LNCAP (cell line): Measurements from ENCODE around the gene PPARA.

Source experiments
- TF ChIP-seq, protein P1 (sequence below): fragments of 450-650 bp; IDR thresholded peaks from 2 replicates; pipeline ENCODE4 v1.5.1; 2017; ENCODE audit warnings: mild to moderate bottlenecking

The PPARA gene

DNA sequence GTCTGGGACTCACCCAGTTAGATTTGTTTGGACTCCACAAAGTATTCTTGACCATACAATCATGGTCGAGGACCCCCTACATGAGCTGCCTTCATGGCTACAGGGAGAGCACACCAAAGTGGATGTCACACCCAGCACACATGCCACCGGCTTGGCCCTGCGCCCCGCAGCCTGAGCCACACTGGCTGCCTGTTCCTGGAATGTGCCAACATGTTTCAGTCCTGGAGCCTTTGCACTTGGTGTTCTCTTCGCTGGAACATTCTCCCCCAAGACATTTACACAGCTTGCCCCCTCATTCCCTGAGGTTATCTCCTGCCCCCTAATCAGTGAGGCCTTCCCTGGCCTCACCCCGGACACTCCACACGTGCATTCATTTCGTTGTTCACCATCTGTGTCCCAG, 46.0 kb downstream of the PPARA start:
- TF ChIP-seq, protein P1, sequence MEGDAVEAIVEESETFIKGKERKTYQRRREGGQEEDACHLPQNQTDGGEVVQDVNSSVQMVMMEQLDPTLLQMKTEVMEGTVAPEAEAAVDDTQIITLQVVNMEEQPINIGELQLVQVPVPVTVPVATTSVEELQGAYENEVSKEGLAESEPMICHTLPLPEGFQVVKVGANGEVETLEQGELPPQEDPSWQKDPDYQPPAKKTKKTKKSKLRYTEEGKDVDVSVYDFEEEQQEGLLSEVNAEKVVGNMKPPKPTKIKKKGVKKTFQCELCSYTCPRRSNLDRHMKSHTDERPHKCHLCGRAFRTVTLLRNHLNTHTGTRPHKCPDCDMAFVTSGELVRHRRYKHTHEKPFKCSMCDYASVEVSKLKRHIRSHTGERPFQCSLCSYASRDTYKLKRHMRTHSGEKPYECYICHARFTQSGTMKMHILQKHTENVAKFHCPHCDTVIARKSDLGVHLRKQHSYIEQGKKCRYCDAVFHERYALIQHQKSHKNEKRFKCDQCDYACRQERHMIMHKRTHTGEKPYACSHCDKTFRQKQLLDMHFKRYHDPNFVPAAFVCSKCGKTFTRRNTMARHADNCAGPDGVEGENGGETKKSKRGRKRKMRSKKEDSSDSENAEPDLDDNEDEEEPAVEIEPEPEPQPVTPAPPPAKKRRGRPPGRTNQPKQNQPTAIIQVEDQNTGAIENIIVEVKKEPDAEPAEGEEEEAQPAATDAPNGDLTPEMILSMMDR: no peak

DNA sequence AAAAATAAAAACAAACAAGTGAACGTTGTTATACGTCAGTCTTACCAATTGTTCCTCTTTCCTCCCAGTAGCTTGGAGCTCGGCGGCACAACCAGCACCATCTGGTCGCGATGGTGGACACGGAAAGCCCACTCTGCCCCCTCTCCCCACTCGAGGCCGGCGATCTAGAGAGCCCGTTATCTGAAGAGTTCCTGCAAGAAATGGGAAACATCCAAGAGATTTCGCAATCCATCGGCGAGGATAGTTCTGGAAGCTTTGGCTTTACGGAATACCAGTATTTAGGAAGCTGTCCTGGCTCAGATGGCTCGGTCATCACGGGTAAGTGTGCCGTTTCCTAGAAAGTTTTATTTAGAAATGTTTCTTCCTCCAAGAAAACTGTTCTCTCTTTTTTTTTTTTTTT, 47.9 kb downstream of the PPARA start:
- TF ChIP-seq, protein P1: no peak

DNA sequence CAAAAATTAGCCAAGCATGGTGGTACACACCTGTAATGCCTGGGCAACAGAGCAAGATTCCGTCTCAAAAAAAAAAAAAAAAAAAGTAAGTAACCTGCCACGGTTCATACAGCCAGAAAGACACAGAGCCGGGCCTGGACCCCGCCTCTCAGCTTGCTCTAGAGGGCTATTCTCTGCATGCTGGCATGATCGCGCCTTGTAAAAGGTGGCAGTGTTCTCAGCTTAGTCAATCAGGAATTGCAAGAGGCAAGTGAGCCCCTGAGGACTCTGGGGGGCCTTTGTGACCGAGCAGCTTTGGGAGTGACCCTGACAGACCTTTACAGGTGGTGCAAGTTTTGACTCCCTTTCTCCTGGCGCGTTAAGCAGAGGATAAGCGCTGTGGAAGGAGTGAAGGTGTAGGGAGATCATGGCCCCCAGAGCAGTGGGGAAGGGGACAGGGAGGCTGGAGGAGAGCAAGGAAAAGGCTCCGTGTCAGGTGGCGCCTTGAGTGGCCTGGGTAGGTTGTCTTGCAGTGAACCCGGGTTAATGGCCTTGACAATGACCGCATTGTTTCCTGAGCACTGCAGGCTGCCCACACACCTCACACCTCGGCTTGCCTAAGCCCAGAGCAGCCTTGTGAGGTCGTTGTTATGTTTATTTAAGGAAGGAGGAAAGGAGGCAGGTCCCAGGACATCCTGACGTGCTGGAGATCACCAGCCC, 50.9 kb downstream of the PPARA start:
- TF ChIP-seq, protein P1: no peak

DNA sequence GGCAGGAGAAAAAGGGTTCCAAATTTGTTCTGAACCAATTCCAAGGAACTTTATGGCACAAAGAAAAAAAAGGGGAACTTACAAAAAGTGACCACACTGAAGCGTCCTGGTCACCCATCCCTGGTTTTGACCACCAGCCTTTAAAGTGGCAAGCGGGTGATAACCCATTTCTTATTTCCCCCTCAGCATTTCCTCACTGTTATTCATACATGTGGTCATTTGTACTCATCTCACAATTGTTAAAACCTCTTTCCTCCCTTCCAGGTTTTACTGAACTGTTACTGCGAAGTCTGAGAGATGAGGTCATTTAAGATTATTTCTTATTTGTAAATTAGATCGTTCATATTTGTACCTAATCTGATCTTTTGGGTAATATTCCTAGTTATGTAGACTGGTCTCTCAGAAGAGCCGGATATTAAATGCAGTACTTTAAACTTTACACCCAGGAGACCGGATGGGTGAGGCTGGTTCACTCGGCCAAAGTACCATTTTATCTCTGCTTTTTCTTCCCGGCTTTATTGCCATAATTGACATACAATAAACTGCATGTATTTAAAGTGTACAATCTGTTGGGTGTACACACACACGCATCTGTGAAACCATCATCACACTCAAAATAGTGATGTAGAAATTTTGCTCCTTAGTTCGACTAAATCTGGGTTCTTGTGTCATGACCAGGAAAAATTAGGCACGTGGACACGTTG, 52.7 kb downstream of the PPARA start:
- TF ChIP-seq, protein P1: no peak

DNA sequence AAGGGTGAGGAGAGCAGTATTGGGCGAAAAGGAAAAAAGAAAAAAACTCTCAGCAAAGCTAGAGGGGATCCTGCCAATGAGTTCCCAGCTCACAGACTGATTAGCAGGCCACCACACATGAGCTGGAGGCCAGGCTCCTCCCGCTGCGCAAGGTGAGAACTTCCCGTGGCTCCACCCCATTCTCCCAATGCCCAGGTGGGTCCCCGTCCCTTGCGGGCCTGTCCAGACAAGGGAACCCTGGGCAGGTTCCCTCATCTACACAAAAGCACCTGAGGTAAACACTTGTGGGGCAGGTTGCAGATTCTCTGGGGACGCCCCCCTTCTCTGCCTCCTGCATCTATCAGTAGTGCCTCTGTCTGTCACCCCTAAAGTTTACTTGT, 53.3 kb downstream of the PPARA start:
- TF ChIP-seq, protein P1: no peak

DNA sequence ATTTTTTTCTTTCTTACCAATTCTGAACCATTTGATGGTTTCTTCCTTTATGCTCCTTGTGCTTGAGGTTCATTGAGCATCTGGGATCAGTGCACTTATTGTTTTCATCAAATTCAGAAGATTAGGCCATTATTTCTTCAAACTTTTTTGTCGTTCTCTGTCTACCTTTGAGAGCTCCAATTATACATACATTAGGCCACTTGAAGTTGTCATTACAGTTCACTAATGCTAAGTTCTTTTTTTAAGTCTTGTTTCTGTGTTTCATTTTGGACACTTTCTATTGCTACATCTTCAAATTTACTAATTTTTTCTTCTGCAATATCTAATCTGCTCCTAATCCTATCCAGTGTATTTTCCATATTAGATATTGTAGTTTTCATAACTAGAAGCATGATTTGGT, 58.9 kb downstream of the PPARA start:
- TF ChIP-seq, protein P1: no peak

DNA sequence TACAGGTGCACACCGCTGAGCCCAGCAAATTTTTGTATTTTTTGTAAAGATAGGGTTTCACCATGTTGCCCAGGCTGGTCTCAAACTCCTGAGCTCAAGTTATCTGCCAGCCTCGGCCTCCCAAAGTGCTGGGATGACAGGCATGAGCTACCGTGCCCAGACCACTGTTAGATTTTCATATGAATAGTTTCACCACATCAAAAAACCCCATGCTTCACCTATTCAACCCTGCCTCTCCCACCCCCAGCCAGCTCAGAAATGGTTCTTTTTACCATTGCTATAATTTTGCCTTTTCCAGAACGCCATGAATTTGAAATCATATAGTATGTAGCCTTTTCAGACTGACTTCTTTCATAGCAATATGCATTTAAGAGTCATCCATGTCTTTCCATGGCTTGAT, 61.9 kb downstream of the PPARA start:
- TF ChIP-seq, protein P1: no peak
